CD14-positive monocyte (primary cell): ENCODE measurements around the gene PROC. TPM values are rescaled to one million over a fixed set of nuclear protein-coding genes. Genes with fewer than 3 reads are reported as not detected.

Source experiments
- DNase-seq, 3 donors: peaks; one replicate each; pipeline ENCODE4 v3.0.0-alpha.2; 2011 to 2022
- H2AFZ ChIP-seq: 2 replicates; pipeline ENCODE4 v1.6.0; 2012; ENCODE audit warnings: mild to moderate bottlenecking, low read depth, low read length, inconsistent platforms; ENCODE audit not compliant: insufficient read depth, poor library complexity, severe bottlenecking
- H3K27ac ChIP-seq, 2 donors: 1 replicate in 1 of 2; 2 replicates in 1 of 2; pipeline ENCODE4 v1.5.1; 2012 to 2013; ENCODE audit warnings: low read length in 2 of 2, control low read depth in 1 of 2, inconsistent platforms in 1 of 2, low read depth in 1 of 2, mild to moderate bottlenecking in 1 of 2
- H3K27me3 ChIP-seq, 2 donors: one replicate each; pipeline versions ENCODE4 v1.6.0 to v1.6.1; 2011 to 2013; ENCODE audit warnings: low read length in 2 of 2; ENCODE audit not compliant: control insufficient read depth in 2 of 2, insufficient read depth in 2 of 2
- H3K36me3 ChIP-seq, 2 donors: replicated peaks in 1 of 2; 1 replicate in 1 of 2; 2 replicates in 1 of 2; pipeline versions ENCODE4 v1.5.1 to v1.6.1; 2012 to 2013; ENCODE audit warnings: low read length in 2 of 2, control low read depth in 1 of 2, inconsistent platforms in 1 of 2, mild to moderate bottlenecking in 1 of 2; ENCODE audit not compliant: insufficient read depth in 2 of 2, control insufficient read depth in 1 of 2
- H3K4me1 ChIP-seq, 2 donors: 1 replicate in 1 of 2; 2 replicates in 1 of 2; pipeline versions ENCODE4 v1.5.1 to v1.6.1; 2012 to 2013; ENCODE audit warnings: low read length in 2 of 2, control low read depth in 1 of 2, inconsistent platforms in 1 of 2, mild to moderate bottlenecking in 1 of 2, moderate library complexity in 1 of 2; ENCODE audit not compliant: insufficient read depth in 2 of 2, control insufficient read depth in 1 of 2
- H3K4me2 ChIP-seq: replicated peaks from 2 replicates; pipeline ENCODE3; 2012; ENCODE audit warnings: low read length, moderate library complexity, mild to moderate bottlenecking; ENCODE audit not compliant: poor library complexity, severe bottlenecking; ENCODE audit errors: extremely low read depth
- H3K4me3 ChIP-seq, 3 experiments: fragments of 200-600 bp in 1 of 3; sonication (generic) in 1 of 3; replicated peaks in 1 of 3; 1 replicate in 2 of 3; 2 replicates in 1 of 3; pipeline ENCODE4 v1.5.1; 2011 to 2013; ENCODE audit warnings: low read length in 3 of 3, mild to moderate bottlenecking in 3 of 3, control low read depth in 2 of 3, low read depth in 2 of 3, inconsistent platforms in 1 of 3, moderate library complexity in 1 of 3
- H3K79me2 ChIP-seq: 2 replicates; pipeline ENCODE4 v1.6.0; 2012; ENCODE audit warnings: mild to moderate bottlenecking, control low read depth, inconsistent platforms, low read length, moderate library complexity; ENCODE audit not compliant: insufficient read depth
- H3K9ac ChIP-seq: 2 replicates; pipeline ENCODE4 v1.6.0; 2017; ENCODE audit warnings: low read length, mild to moderate bottlenecking; ENCODE audit not compliant: insufficient read depth, poor library complexity, severe bottlenecking
- H3K9me3 ChIP-seq, 2 donors: replicated peaks in 1 of 2; 1 replicate in 1 of 2; 2 replicates in 1 of 2; pipeline versions ENCODE4 v1.5.1 to v1.6.1; 2012 to 2013; ENCODE audit warnings: low read length in 2 of 2, control low read depth in 1 of 2; ENCODE audit not compliant: control insufficient read depth in 1 of 2, insufficient read depth in 1 of 2
- H4K20me1 ChIP-seq: 2 replicates; pipeline ENCODE4 v1.6.0; 2012; ENCODE audit warnings: mild to moderate bottlenecking, low read length, control low read depth, moderate library complexity; ENCODE audit not compliant: insufficient read depth
- H3K27ac Mint-ChIP-seq, 7 donors: one replicate each; pipeline ENCODE4 v1.8.0; 2020; ENCODE audit warnings: mild to moderate bottlenecking in 7 of 7, mixed read lengths in 7 of 7, moderate library complexity in 6 of 7, inconsistent platforms in 2 of 7
- H3K27me3 Mint-ChIP-seq, 3 donors: one replicate each; pipeline ENCODE4 v1.8.0; 2021 to 2022; ENCODE audit warnings: low read depth in 3 of 3, mild to moderate bottlenecking in 3 of 3, mixed read lengths in 3 of 3, moderate library complexity in 3 of 3, inconsistent platforms in 1 of 3
- H3K36me3 Mint-ChIP-seq, 2 donors: one replicate each; pipeline ENCODE4 v1.8.0; 2020; ENCODE audit warnings: mixed read lengths in 2 of 2, inconsistent platforms in 1 of 2, mild to moderate bottlenecking in 1 of 2
- H3K4me1 Mint-ChIP-seq: one replicate; pipeline ENCODE4 v1.8.0; 2020; ENCODE audit warnings: mild to moderate bottlenecking, mixed read lengths
- H3K4me3 Mint-ChIP-seq, 2 donors: one replicate each; pipeline ENCODE4 v1.8.0; 2020; ENCODE audit warnings: mild to moderate bottlenecking in 2 of 2, mixed read lengths in 2 of 2, moderate library complexity in 1 of 2
- H3K9me3 Mint-ChIP-seq, 7 donors: one replicate each; pipeline ENCODE4 v1.8.0; 2020 to 2022; ENCODE audit warnings: mixed read lengths in 7 of 7, mild to moderate bottlenecking in 6 of 7, moderate library complexity in 6 of 7, inconsistent platforms in 2 of 7
- CTCF ChIP-seq: fragments of 200-600 bp; IDR thresholded peaks from one replicate; pipeline ENCODE4 v1.8.0; 2022; ENCODE audit warnings: antibody characterized with exemption, mild to moderate bottlenecking
- WGBS: methylation state at CpG from one replicate; pipeline ENCODE4 v1.1.5; 2013; ENCODE audit warnings: missing lambda C conversion rate; ENCODE audit not compliant: insufficient coverage; 5-methylcytosine and 5-hydroxymethylcytosine counted together
- intact Hi-C, 2 donors: fragments of 100-400 bp; cut with micrococcal nuclease; formaldehyde crosslinking; loops; one replicate each; pipeline versions ENCODE4 v1.15.0 to v1.15.1; 2023
- polyA minus RNA-seq: library from RNA; depleted of rRNA, polyadenylated mRNA; stranded (reverse); fragments of >200 nt; gene quantifications from 2 replicates; pipeline ENCODE4 v1.2.3, GENCODE V29; 2012
- polyA plus RNA-seq, 3 donors: library from polyadenylated mRNA; depleted of rRNA in 1 of 3; unstranded in 2 of 3; stranded (reverse) in 1 of 3; fragments of 300-500 nt in 2 of 3; fragments of >200 nt in 1 of 3; fragmentation: Illumina TruSeq in 2 of 3; gene quantifications; 1 replicate in 2 of 3; 2 replicates in 1 of 3; pipeline ENCODE4 v1.2.3, GENCODE V29; 2012 to 2021
- total RNA-seq, 12 experiments: library from RNA in 1 of 12; stranded (reverse) in 1 of 12; fragments of 120-200 nt in 1 of 12; gene quantifications; one replicate each; pipeline ENCODE4 v1.2.4 and lab custom pipeline; 2013 to 2026; ENCODE audit warnings: mixed read lengths in 6 of 12, inconsistent platforms in 1 of 12

PROC gene
- not detected for total RNA-seq (2013)
- polyA plus RNA-seq (under 1 TPM in 1 of 3 donors, not detected in 2; 0.69 TPM), polyA minus RNA-seq (0.96 and 2.2 TPM in 2 replicates), total RNA-seq (lab: John Stamatoyannopoulos, UW) (0.50 to 13.3 (median 2.7) reads per million in 11 experiments)

GRCh38 chr2:127418300-127419111 is at the start of gene PROC:
PROC (plus strand) TSS chr2:127418427; CDS start chr2:127419943, 1,516 bp downstream.
- peak within 1 kb of the TSS in 1 of 2 donors; percentile 40 for H3K4me3 Mint-ChIP-seq
- Histone ChIP-seq H2AFZ (no peak within 1 kb of the TSS), H4K20me1 (peaks cover 5% of the 10 kb centered on the region), H3K4me1 (peaks cover 42 to 51% of the 10 kb centered on the region in 2 donors), H3K27me3 (peaks cover 7 to 27% of the 10 kb centered on the region in 2 donors), H3K4me2 (no peak within 1 kb of the TSS), H3K36me3 (no peaks in the 10 kb centered on the region), H3K79me2 (no peaks in the 10 kb centered on the region), H3K27ac (no peak within 1 kb of the TSS), H3K9me3 (no peaks in the 10 kb centered on the region), H3K4me3 (no peak within 1 kb of the TSS), H3K9ac (no peak within 1 kb of the TSS)
- no peak for TF ChIP-seq CTCF
- H3K27me3 Mint-ChIP-seq: peaks cover 26 to 49% (median 49%) of the 10 kb centered on the region in 3 donors
- H3K27ac Mint-ChIP-seq: peak within 1 kb of the TSS in 1 of 7 donors; percentile 25
- H3K36me3 Mint-ChIP-seq: no peaks in the 10 kb centered on the region
- H3K4me1 Mint-ChIP-seq: peaks cover 40% of the 10 kb centered on the region
- WGBS: 95% methylated on average over 13 of the region's 16 CpGs
- DNase-seq: no peak
- intact Hi-C loops: loop anchor here in 1 of 2 donors (10.0 kb wide), 1 partner anchor 354 kb away; no protein-coding TSS in a partner anchor
- peaks cover 0 to 4% (median 0%) of the 10 kb centered on the region in 7 donors for H3K9me3 Mint-ChIP-seq

GRCh38 chr2:127370010-127370409 is 48.2 kb upstream of the PROC start:
- Mint-ChIP-seq H3K27me3 (no peaks in the 10 kb centered on the region), H3K4me3 (no peak overlapping the region), H3K4me1 (peaks cover 28% of the 10 kb centered on the region), H3K9me3 (peaks cover 0 to 23% (median 9%) of the 10 kb centered on the region in 7 donors), H3K36me3 (peaks cover 12 to 17% of the 10 kb centered on the region in 2 donors), H3K27ac (peak overlapping the region in 4 of 7 donors; percentile 9 to 56 (median 24))
- Histone ChIP-seq H3K9me3 (peaks cover 5 to 6% of the 10 kb centered on the region in 2 donors), H3K4me1 (peaks cover 6% of the 10 kb centered on the region in 2 donors), H2AFZ (no peak overlapping the region), H3K9ac (no peak overlapping the region), H3K27me3 (no peaks in the 10 kb centered on the region), H3K36me3 (peaks cover 0 to 13% of the 10 kb centered on the region in 2 donors), H3K4me3 (no peak overlapping the region), H3K4me2 (no peak overlapping the region), H4K20me1 (peaks cover 100% of the 10 kb centered on the region), H3K27ac (no peak overlapping the region), H3K79me2 (peaks cover 100% of the 10 kb centered on the region)
- 100% methylated on average over 5 of the region's 10 CpGs for WGBS
- intact Hi-C loops: loop anchor here in 1 of 2 donors (10.0 kb wide), 1 partner anchor 55 kb away; no protein-coding TSS in a partner anchor
- no peak for DNase-seq
- no peak for TF ChIP-seq CTCF
